ENCODE results near the gene HOXD8.

HOXD8 gene

DNA sequence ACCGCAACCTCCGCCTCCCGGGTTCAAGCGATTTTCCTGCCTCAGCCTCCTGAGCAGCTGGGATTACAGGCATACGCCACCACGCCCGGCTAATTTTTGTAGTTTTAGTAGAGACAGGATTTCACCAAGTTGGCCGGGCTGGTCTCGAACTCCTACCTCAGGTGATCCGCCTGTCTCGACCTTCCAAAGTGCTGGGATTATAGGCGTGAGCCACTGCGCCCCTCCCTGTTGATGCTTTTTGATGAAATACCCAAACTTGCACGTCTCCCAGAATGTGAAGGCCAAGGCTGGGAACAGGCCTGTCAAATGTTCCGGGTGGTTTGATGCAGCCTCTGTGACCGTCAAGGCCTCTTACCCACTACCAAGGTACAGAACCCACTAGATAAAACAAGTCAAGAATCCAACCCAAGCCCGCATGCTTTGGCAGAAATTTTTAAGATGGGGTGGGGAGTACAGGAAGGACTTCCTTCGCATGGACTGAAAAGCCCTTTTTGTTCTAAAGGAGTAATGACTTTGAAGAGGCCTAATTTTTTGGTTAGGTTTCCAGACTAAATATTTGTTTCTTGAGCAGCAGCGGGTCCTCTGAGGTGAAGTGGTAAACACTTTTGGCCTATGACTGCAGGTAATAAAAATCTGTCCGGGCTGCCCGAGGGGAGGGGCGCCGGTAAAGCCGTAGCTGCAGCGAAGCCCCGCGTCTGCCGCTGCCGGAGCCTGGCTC, 42.0 kb upstream of the HOXD8 start:
- H3K23ac ChIP-seq (ENCODE audit: low read length in 2 of 2): peak overlapping the region in 1 of 2 experiments; percentile 89

DNA sequence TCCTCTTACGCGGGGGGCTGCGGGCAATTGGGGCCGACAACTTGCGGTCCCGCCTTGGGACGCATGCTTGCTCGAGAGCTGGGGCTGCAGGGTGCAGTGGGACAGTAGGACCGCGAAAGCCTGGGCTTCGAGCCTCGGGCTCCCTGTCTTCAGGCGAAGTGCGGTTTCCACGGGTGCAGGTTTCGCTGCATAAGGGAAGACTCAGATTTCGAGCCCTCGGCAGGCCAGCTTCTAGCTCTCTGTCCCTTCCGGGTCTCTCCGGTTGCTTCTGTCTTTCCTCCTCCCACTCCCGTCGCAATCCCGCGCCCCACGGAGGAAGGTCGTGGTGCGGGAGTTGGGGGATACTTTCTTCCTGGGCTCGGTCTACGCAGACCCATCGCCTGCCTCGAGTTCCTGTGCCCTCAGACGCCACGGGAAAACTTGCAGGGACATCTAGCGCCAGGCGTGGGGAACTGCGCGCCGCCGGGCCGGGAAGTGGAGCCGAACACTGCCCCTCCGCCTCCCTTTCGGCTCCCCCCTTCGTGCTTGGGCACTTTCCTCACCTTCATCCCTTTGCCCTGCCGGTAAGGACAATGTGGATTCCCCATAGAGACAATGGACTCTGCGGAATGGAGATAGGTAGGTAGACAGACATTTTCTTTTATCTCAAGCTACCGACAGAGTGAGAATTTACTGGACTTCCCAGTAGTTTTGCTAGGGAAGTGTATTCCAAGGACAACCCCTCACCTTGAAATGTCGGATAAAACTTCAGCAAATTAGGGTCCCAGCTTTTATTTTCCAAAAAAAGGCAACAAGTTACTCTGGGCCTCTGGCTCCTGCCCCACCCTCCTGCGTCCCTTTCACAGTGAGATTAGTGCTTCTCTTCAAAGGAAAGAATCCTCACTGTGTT, 41.2 kb upstream of the HOXD8 start:
- H3K23ac ChIP-seq (ENCODE audit: low read length in 2 of 2): peak overlapping the region in 1 of 2 experiments; percentile 89
- H2AK5ac ChIP-seq (ENCODE audit: low read length, severe bottlenecking): no peak overlapping the region
- H3K18ac ChIP-seq (ENCODE audit: low read depth in 1 of 2, low read length in 2 of 2): no peak overlapping the region
- H2BK5ac ChIP-seq (ENCODE audit: low read depth, low read length, poor library complexity, severe bottlenecking): no peak overlapping the region
- no peak overlapping the region for H2BK15ac ChIP-seq (ENCODE audit: low read depth, poor library complexity, severe bottlenecking)
- H3K27ac ChIP-seq (ENCODE audit: low read length, poor library complexity, severe bottlenecking): no peak overlapping the region
- peaks cover 24% of the 10 kb centered on the region for H3K4me1 ChIP-seq (ENCODE audit: control insufficient read depth, insufficient read depth, low read depth, low read length)
- no peak overlapping the region for H2AFZ ChIP-seq (ENCODE audit: low read depth, low read length)
- peak overlapping the region in 1 of 2 experiments; percentile 41 for H3K14ac ChIP-seq (ENCODE audit: low read length in 2 of 2)
- H4K91ac ChIP-seq (ENCODE audit: low read length): no peak overlapping the region
- peaks cover 91 to 96% of the 10 kb centered on the region in 2 experiments for H3K27me3 ChIP-seq (ENCODE audit: control insufficient read depth in 1 of 2, insufficient read depth in 1 of 2, low read length in 2 of 2)
- no peaks in the 10 kb centered on the region for H3K79me1 ChIP-seq (replicated peaks; ENCODE audit: low read length, poor library complexity, severe bottlenecking)
- H2BK12ac ChIP-seq (ENCODE audit: low read length in 2 of 2): no peak overlapping the region
- peak overlapping the region; percentile 42 for H3K9ac ChIP-seq (ENCODE audit: low read length)
- no peak overlapping the region for H3K4ac ChIP-seq (ENCODE audit: low read depth in 1 of 2, low read length in 2 of 2)
- peak overlapping the region; percentile 63 for H3K4me2 ChIP-seq (ENCODE audit: low read length, poor library complexity, severe bottlenecking)
- H3K9me3 ChIP-seq (ENCODE audit: control insufficient read depth, low read length): no peaks in the 10 kb centered on the region
- no peaks in the 10 kb centered on the region for H3K36me3 ChIP-seq (ENCODE audit: control insufficient read depth in 1 of 2, insufficient read depth in 2 of 2, low read depth in 1 of 2, low read length in 2 of 2)
- H3K4me3 ChIP-seq (ENCODE audit: insufficient read depth in 1 of 2, low read depth in 1 of 2, low read length in 2 of 2): peak overlapping the region; percentile 38 to 70
- 5% methylated on average over 34 of the region's 49 CpGs for WGBS
- H2BK120ac ChIP-seq (ENCODE audit: low read depth, low read length): no peak overlapping the region
- no peak overlapping the region for H4K8ac ChIP-seq (ENCODE audit: low read length)
- DNase-seq: peak; percentile 47

More for the DNA sequence above, 42.0 kb upstream of the HOXD8 start:
- Histone ChIP-seq H2BK12ac (ENCODE audit: low read length in 2 of 2) (no peak overlapping the region), H2AK5ac (ENCODE audit: low read length, severe bottlenecking) (no peak overlapping the region), H3K36me3 (ENCODE audit: control insufficient read depth in 1 of 2, insufficient read depth in 2 of 2, low read depth in 1 of 2, low read length in 2 of 2) (no peaks in the 10 kb centered on the region), H2BK5ac (ENCODE audit: low read depth, low read length, poor library complexity, severe bottlenecking) (no peak overlapping the region), H3K4me3 (ENCODE audit: insufficient read depth in 1 of 2, low read depth in 1 of 2, low read length in 2 of 2) (peak overlapping the region in 1 of 2 experiments; percentile 70), H3K4me1 (ENCODE audit: control insufficient read depth, insufficient read depth, low read depth, low read length) (peaks cover 22% of the 10 kb centered on the region), H3K79me1 (replicated peaks; ENCODE audit: low read length, poor library complexity, severe bottlenecking) (no peaks in the 10 kb centered on the region), H4K8ac (ENCODE audit: low read length) (no peak overlapping the region), H3K27ac (ENCODE audit: low read length, poor library complexity, severe bottlenecking) (no peak overlapping the region), H3K27me3 (ENCODE audit: control insufficient read depth in 1 of 2, insufficient read depth in 1 of 2, low read length in 2 of 2) (peaks cover 96 to 98% of the 10 kb centered on the region in 2 experiments), H3K14ac (ENCODE audit: low read length in 2 of 2) (peak overlapping the region in 1 of 2 experiments; percentile 41), H3K9me3 (ENCODE audit: control insufficient read depth, low read length) (no peaks in the 10 kb centered on the region), H2AFZ (ENCODE audit: low read depth, low read length) (no peak overlapping the region), H4K91ac (ENCODE audit: low read length) (no peak overlapping the region), H3K9ac (ENCODE audit: low read length) (no peak overlapping the region), H3K18ac (ENCODE audit: low read depth in 1 of 2, low read length in 2 of 2) (no peak overlapping the region), H3K4ac (ENCODE audit: low read depth in 1 of 2, low read length in 2 of 2) (no peak overlapping the region), H3K4me2 (ENCODE audit: low read length, poor library complexity, severe bottlenecking) (no peak overlapping the region), H2BK120ac (ENCODE audit: low read depth, low read length) (no peak overlapping the region), H2BK15ac (ENCODE audit: low read depth, poor library complexity, severe bottlenecking) (no peak overlapping the region)
- no peak for DNase-seq
- 21% methylated on average over 27 of the region's 29 CpGs for WGBS

DNA sequence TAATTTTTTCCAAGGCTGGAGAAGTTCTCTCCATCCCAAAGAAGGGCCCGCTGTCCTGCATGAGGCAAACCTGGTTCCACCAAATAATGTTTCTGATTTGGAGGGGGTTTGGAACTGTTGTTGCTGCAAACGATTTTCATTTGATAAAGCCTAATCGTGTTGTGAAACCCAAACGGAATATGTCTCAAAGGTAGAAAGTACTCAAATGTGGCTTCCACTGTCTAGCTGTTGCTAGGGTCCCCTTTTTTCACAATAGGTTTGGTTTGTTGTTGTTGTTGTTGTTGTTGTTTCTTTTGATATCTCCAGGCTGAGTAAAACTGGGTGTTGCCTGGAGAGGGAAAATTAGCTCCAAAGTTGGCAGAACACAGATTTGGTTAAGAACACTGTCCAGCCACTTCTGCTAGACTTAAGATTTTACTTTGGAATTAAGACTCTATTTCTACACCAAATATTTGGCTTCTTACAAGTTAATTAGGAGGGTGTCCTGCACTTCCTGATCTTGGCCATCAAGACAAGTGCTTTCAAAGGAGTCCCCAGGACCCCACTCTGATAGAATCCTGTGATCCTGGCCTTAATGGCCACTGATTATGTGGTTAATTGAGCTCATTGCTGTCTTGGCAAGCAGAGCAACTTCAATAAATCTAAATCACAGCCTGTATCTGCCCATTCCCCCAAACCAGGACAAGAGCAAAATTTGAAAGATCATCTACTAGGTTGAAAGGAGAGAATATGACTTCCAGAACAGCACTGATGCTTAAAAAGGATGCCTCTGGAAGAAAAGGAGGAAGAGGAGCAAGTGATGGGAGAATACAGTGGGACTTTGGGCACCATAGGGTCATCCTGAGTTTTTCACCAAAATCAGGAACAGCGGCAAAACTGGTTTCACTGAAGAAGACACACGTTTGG, 40.3 kb upstream of the HOXD8 start:
- Histone ChIP-seq H3K23ac (ENCODE audit: low read length in 2 of 2) (no peak overlapping the region), H3K79me1 (replicated peaks; ENCODE audit: low read length, poor library complexity, severe bottlenecking) (no peaks in the 10 kb centered on the region), H4K91ac (ENCODE audit: low read length) (no peak overlapping the region), H3K9me3 (ENCODE audit: control insufficient read depth, low read length) (no peaks in the 10 kb centered on the region), H3K27ac (ENCODE audit: low read length, poor library complexity, severe bottlenecking) (no peak overlapping the region), H3K27me3 (ENCODE audit: control insufficient read depth in 1 of 2, insufficient read depth in 1 of 2, low read length in 2 of 2) (peaks cover 91 to 96% of the 10 kb centered on the region in 2 experiments), H3K36me3 (ENCODE audit: control insufficient read depth in 1 of 2, insufficient read depth in 2 of 2, low read depth in 1 of 2, low read length in 2 of 2) (no peaks in the 10 kb centered on the region), H3K9ac (ENCODE audit: low read length) (no peak overlapping the region), H3K4ac (ENCODE audit: low read depth in 1 of 2, low read length in 2 of 2) (no peak overlapping the region), H2AFZ (ENCODE audit: low read depth, low read length) (no peak overlapping the region), H3K4me1 (ENCODE audit: control insufficient read depth, insufficient read depth, low read depth, low read length) (peaks cover 24% of the 10 kb centered on the region), H2BK120ac (ENCODE audit: low read depth, low read length) (no peak overlapping the region), H3K4me2 (ENCODE audit: low read length, poor library complexity, severe bottlenecking) (no peak overlapping the region), H2BK15ac (ENCODE audit: low read depth, poor library complexity, severe bottlenecking) (no peak overlapping the region), H3K4me3 (ENCODE audit: insufficient read depth in 1 of 2, low read depth in 1 of 2, low read length in 2 of 2) (no peak overlapping the region), H3K18ac (ENCODE audit: low read depth in 1 of 2, low read length in 2 of 2) (no peak overlapping the region), H2BK5ac (ENCODE audit: low read depth, low read length, poor library complexity, severe bottlenecking) (no peak overlapping the region), H2BK12ac (ENCODE audit: low read length in 2 of 2) (no peak overlapping the region), H2AK5ac (ENCODE audit: low read length, severe bottlenecking) (no peak overlapping the region), H3K14ac (ENCODE audit: low read length in 2 of 2) (no peak overlapping the region), H4K8ac (ENCODE audit: low read length) (no peak overlapping the region)
- DNase-seq: no peak
- WGBS: 24% methylated on average over 6 of the region's 6 CpGs

All from mesenchymal stem cell (in vitro differentiated cells and primary cell).